A673 (cell line): ENCODE measurements around the gene PMM2.

ENCODE experiments used
- CTCF ChIP-seq: fragments of 300-800, 200-600 bp; sonication (generic); conservative IDR thresholded peaks from 2 replicates; pipeline ENCODE4 v1.5.1; 2017; ENCODE audit warnings: low read depth, mild to moderate bottlenecking, antibody characterized with exemption, low read length, moderate library complexity, mixed read lengths
- EZH2 ChIP-seq: fragments of 200-600 bp; sonication (generic); IDR thresholded peaks from 2 replicates; pipeline ENCODE4 v1.6.1; 2017; ENCODE audit warnings: borderline replicate concordance, low read depth, mild to moderate bottlenecking, mixed read lengths, antibody characterized with exemption, low read length; ENCODE audit not compliant: poor library complexity, severe bottlenecking

- TF ChIP-seq CTCF (no peak), EZH2 (no peak)
These were observed 50.0 kb downstream of the PMM2 start for GRCh38 chr16:8847623-8848022.
